Amniotic stem cell (primary cell): ENCODE results near the gene CFAP157.

Experiments
- DNase-seq: peaks from one replicate; lab custom pipeline; 2025; lab: John Stamatoyannopoulos, UW

Gene CFAP157

DNA sequence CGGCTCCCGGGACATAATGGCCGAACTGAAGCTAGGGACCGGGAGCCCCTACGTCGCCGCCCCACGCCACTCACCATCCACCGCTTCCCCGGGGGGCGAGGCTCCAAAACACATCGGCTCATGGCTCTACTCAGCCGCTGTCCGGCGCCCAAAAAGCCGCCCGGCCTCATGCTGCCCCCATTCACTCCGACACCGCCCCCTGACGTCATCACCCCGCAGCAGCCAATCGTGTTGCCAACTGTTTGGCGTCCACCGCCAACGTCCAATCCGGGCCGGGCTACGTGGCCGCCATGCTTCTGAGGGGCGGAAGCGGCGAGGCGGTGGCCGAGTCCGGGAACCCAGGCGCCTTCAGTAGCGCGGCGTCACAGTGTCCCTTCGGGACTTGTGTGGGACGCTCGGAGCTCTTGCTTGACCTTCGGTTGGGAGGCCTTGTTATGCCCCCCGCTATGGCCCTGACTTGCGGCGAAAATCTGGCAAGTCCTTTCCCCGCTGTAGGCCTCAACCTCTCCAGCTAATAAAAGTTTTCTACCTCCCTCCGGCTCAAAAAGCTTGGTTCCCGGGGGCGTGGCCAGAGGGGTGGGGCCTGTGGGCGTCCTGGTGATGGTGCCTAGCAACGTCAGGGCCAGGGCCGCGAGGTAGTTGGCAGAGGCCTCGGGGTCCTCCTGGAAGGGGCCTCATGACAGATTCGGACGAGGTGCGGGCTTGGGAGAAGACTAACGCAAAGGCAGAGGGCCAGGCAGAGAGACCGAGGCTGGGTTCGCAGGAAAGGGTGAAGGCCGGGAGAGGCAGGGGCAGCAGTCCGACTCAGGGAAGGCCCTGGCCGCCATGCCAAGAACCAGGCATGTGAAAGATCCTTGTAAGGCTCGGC lies 8.9 kb downstream of the CFAP157 start, which contains the start of the genes PTRH1 and TTC16:
TSS of gene PTRH1 (minus strand) at position 194 of the 868 bp plus-strand sequence. CDS start at position 170, 24 bp downstream.
TSS of gene TTC16 (plus strand) at position 610 of the 868 bp plus-strand sequence. CDS start at position 677, 67 bp downstream.
- DNase-seq = peak; percentile 92

DNA sequence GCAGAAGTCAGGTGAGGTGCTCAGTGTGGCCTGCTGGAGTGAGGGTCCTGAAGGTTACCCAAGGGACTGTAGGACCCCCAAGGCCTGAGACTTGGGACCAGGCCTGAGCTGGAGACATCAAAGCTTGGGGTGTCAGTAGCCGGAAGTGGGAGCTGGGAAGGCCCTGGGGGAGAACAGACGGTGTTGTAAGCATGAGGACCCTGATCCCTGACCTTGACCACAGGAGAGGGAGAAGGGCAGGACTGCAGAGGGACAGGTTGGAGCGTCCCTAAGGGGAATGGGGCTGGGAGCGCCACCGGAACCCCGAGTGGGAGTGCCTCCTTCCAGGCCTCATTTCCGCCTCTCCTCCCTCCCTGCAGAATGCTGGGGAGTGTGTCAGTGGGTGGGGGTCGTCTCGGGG lies 9.6 kb downstream of the CFAP157 start:
- DNase-seq = no peak

DNA sequence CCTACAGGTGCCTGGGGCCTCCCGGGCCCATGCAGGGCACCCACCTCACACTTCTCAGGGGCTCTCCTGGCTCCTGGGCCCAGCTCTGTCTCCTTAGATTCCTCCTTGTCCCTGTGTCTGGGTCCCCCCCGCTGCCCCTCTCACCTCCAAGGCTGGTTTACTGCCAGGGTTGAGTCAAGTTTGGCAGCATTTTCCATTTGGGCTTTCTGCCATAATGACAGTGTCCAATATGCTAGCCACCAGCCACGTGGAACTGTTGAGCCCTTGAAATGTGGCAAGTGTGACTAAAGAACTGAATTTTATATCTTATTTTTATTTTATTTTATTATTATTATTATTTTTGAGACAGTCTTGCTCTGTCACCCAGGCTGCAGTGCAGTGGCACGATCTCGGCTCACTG lies 11.0 kb downstream of the CFAP157 start:
- DNase-seq = no peak

DNA sequence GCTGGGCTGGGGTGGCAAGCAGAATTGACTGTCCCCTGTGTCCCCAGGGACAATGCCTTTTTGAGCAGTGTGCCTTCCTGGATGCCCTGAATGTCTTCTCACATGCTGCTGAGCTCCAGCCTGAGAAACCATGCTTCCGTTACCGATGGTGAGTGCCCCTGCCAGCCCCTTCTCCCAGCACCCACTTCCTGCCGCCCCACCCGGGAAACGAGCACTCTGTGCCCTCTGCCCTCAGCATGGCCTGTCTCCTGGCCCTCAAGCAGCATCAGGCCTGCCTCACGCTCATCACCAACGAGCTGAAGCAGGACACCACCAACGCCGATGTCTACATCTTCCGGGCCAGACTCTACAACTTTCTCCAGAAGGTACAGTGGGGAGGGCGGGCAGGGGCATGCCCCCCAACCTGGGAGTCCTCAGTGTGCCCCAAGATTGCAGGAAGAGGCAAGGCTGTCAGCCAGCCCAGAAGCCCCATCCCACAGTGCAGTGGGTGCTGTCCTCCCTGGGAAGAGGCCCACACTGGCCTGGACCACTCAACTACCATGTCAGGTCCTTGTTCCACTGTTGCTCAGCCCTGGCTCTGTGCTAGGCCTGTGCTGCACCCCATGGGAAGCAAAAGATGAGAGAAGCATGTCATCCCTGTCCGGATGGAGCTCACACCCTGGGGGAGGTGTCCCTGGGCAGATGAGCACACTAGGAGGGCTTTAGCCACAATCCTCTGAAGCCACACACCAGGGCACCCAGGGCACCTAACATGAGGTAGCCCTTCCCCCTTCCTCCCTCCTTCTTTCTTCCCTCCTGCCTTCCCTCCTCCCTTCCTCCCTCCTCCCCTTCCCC lies 13.5 kb downstream of the CFAP157 start:
- DNase-seq = no peak

DNA sequence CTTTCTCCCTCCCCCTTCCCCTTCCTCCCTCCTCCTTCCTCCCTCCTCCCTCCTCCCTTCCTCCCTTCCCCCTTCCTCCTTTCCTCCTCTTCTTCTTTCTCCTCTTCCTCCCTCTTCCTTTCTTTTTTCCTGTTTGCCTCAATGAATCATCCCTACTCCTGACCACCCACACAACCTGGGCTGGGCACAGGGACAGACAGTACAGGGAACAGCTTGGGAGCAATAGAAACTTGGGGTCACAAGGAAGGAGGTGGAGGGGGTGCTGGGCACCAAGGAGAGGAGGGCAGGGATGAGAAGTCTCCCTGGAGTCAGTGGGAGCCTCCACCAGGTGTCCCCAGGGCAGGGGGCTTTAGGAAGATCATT lies 14.1 kb downstream of the CFAP157 start:
- no peak for DNase-seq

DNA sequence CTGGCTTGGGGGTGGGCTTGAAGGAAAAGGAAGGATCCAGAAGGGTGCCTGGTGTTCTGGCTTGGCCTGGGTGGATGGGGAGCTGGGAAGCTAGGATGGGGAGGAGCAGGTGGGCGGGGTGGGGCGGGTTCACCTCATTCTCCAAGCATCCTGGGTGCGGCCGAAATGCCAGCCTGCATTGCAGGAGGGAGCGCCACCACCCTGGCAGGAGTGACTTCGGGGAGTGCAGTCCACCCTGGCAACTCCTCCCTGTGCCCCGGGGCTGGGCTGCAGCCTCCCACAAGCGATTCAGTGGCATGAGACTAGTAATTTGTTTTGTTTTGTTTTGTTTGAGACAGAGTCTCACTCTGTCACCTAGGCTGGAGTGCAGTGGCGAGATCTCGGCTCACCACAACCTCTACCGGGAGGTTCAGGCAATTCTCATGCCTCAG lies 14.6 kb downstream of the CFAP157 start:
- DNase-seq = no peak

DNA sequence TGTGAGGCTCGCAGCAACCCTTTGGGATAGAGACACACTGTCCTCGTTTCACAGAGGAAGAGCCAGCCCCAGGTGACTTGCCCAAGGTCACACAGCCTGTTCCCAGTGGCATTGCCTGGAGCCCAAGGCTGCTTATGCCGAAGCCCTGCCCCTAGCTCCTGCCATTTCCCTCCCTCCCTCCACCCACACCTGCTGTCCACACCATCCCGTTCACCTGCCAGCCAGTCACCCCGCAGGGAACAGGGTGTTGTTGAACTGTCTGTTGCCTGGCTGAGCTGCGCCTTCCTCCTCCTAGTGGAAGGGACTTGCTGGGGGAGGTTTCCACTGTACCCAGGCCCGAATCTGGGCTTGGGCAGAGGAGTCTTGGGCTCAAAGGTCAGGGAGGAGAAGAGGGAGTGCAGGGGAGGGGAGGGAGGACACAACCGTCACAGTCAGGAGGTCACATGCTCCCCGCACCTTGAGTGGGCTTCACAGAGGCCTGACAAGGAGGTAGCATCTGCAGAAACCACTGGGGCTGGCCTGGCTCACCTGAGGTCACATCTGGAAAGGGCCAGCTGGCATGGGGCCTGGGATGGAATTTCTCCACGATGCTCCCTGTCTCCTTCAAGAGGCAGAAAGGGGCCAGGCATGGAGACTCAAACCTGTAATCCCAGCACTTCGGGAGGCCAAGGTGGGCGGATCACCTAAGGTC lies 15.4 kb downstream of the CFAP157 start:
- no peak for DNase-seq

DNA sequence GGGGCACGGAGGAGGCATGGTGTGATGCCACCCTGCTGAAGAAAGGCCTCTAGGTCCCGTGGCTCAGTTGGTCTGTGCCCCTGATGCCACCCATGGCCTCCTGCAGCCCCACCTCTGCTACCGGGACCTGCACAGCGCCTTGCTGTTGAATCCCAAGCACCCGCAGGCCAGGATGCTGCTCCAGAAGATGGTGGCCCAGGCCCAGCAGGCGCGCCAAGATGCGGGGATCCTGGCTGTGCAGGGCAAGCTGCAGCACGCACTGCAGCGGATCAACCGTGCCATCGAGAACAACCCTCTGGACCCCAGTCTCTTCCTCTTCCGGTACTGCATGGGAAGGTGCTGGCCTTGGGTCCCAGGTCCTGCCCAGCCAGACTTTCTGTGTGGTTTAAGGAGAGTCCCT lies 16.2 kb downstream of the CFAP157 start:
- DNase-seq = no peak

DNA sequence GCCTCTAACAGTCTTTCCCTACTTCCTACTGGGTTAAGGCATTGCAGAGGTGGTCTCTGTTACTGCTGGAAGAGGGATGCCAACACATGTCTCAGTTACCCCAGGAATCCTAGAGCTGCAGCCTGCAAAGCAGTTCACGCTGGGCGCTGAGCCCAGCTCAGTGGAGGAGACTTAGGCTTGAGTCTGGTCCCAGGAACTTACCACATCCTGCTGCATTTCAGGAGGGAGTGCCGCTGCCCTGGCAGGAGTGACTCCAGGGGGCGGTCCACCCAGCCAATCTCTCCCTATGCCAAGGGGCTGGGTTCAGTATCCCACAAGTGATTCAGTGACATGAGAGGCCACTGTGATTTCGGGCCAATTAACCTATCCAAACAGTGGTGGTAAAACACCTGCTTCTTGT lies 16.7 kb downstream of the CFAP157 start:
- no peak for DNase-seq

DNA sequence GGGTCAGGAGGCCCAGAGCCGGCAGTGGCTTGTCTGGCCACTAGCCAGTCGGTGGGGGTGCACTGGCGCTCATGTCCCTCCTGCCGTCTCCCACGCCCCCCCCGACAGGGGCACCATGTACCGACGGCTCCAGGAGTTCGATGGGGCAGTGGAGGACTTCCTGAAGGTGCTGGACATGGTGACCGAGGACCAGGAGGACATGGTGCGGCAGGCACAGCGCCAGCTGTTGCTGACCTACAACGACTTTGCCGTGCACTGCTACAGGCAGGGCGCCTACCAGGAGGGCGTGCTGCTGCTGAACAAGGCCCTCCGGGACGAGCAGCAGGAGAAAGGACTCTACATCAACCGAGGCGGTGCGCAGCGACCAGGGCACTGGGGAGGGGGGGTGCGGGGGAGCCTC lies 17.2 kb downstream of the CFAP157 start:
- DNase-seq = no peak

DNA sequence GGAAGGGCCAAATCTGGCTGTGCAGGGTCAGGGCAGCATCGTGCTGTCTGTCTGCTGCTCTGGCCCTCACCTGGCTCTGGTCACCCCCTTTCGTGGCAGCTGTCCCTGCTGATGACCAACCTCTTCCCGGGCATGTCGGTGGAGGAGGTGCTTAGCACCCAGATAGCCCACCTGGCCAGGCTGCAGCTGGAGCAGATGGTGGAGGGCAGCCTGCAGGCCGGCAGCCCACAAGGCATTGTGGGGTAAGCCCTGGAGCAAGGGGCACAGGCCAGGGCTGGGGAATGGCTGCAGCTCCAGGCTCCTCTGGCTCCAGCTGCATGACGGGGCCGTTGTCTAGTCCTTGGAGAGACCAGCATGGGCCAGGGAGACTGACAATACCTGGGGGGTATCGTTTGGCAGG lies 20.1 kb downstream of the CFAP157 start:
- DNase-seq = no peak

DNA sequence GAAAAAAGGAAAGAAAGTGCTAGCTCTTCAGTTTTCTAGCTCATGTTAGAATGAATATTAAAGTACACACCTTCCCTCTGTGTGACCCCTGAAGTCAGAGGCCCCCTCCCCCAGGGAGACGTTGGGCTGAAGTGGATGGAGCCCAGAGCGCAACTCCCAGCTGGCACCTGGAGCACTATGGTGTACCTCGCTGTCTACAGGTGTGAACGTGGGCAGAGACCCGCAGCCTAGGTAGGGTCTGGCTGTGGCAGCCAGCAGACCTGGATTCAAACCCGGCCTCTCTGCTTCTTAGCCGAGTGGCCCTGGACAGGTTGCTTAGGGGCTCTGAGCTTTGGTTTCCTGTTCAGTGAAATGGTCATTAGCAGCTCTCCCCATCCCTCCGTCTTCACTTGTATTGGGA lies 22.0 kb downstream of the CFAP157 start:
- no peak for DNase-seq

DNA sequence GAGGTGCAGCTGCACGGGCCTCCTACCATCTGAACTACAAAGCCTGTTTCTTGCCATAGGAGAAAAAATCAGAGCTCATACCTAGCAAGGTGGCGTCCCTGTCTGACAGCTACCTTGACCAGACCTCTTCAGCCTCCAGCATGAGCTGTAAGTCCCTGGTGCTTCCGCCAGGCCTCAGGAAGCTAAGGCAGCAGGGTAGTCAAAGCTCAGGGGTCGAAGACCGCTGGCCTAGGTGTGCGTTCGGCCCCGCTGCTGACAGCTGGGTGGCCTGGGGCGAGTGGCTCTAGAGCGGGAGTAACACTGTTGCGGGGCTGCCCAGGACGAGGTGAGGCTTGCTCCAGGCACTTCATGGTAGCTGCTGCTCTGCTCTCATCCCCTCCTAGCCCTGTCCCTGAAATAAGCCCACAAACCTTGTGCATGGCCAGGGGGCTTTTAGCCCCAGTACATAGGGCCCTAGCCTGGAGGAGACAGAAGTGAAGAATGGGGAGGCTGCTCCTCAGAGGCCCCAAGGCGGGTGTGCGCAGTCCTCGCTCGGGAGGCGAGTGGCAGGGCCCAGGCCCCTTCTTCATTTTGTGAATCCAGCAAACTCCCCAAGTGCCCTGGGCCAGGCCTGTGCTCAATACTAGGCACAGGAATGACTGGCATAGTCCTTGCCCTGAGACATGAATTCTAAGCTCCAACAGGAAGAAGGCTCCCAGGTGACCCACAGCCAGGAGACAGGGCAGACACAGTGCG lies 22.9 kb downstream of the CFAP157 start:
- no peak for DNase-seq

DNA sequence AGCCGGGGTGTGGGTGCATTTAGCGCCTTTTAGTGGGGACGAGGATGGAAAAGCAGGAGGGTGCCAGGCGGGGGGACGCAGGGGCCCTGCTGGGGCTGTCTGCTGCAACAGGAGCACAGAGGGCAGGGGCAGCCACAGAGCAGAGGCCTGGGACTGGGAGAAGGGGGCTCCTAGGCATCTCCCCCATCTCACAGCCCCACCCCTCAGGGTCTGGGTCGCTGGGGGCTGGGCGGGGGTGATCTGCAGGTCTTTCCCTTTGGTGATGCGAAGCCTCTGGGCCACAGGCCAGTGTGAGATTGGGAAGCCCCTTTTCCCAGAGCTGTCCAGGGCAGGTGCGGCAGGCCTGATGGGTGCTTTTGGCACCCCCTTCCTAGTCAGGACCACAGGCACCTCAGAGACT lies 23.5 kb downstream of the CFAP157 start:
- DNase-seq = no peak

DNA sequence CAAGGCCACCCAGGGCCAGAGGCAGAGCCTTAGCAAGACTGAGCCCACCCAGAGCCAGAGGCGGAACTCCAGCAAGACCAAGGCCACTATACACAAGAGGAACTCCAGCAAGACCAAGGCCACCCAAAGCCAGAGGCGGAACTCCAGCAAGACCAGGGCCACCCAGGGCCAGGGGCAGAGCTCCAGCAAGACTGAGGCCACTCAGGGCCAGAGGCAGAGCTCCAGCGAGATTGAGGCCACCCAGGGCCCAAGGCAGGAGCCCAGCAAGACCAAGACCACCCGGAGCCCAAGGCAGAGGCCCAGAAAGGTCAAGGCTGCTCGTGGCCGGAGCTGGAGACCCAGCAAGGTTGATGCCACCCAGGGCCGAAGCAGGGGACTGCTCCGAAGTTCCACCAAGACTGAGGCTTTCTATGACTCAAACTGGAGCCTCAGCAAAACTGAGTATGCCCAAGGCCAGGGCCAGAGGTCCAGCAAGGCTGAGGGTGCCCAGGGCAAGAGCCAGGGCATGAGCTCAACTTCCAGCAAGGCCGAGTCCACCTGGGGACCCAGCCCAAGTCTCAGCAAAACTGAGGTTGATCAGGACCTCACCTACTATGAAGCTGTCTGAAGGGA lies 24.1 kb downstream of the CFAP157 start:
- DNase-seq = no peak

DNA sequence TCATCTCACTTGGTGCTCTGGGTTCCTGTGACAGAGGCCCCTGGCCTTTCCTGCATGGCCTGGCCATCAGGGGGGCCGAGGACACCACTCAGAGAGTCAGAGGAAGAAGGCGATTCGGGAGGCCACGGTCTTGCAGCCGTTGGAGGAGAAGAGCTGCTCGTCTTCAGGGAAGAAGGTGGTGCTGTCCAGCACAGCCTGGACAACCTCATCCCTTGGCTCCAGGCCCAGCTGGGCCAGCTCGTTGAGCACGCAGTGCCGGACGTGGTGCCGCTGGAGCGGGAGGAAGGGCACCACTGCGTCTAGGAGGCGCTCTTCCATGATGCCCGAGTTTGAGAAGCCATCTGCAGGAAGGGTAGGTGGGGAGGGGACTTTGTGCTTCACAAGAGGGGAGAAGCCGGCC lies 25.1 kb downstream of the CFAP157 start:
- DNase-seq = no peak

DNA sequence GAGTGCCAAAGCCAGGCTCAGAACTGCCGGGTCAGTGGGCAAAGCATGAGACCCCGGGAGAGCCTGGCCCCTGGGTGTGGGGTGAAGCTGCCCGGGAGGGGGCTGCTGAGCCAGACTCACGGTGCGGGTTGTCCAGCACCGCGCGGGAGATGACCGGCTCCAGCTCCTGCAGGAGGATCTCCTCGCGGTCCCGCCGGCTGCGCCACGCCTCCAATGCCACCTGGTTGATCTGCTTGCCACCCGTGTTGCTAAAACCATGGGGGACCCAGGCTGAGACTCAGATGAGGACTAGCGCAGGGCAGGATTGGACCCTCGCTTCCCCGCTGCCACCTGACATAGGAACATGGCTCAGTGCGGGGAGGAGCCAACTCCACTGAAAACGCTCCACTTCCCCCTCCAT lies 25.7 kb downstream of the CFAP157 start:
- DNase-seq = no peak

DNA sequence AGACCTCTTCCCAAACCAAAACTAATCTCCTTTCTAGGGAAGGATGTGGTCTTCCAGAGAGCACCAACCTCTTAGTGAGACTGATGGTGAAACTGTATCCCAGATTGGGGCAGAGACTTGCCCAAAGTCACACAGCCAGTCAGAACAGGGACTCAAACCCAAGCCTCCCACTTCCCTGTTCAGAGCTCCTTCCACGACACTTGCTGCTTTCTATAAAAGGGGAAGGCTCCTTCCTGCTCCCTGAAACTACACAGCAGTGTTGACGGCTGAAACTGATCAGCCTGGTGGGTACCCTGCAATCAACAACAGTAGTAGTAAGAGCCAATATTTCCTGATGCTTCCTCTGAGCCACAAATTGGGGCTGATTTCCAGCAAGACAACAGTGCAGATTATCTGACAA lies 26.8 kb downstream of the CFAP157 start:
- no peak for DNase-seq

DNA sequence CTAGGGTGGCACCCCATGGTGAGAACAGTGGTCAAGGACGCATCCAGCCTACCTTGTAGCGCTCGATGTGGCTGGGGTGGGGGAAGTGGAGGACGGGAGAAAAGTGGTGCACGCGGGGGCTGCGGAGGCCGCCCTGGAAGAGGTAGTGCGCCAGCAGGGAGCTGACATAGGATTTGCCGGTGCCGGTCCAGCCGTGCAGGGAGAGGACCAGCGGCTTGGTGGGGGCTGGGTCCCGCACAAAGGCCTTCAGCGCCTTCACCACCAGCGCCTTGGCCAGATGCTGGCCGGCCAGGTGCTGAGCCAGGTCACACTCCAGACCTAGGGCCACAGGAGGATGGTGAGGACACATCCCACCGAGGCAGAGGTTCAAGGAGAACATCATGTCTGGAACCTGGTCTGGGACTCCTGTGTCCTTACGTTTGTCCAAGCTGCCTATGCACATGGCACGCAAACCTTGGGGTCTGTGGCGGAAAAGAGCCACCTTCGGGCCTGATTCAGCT lies 27.5 kb downstream of the CFAP157 start:
- DNase-seq = peak; percentile 60

DNA sequence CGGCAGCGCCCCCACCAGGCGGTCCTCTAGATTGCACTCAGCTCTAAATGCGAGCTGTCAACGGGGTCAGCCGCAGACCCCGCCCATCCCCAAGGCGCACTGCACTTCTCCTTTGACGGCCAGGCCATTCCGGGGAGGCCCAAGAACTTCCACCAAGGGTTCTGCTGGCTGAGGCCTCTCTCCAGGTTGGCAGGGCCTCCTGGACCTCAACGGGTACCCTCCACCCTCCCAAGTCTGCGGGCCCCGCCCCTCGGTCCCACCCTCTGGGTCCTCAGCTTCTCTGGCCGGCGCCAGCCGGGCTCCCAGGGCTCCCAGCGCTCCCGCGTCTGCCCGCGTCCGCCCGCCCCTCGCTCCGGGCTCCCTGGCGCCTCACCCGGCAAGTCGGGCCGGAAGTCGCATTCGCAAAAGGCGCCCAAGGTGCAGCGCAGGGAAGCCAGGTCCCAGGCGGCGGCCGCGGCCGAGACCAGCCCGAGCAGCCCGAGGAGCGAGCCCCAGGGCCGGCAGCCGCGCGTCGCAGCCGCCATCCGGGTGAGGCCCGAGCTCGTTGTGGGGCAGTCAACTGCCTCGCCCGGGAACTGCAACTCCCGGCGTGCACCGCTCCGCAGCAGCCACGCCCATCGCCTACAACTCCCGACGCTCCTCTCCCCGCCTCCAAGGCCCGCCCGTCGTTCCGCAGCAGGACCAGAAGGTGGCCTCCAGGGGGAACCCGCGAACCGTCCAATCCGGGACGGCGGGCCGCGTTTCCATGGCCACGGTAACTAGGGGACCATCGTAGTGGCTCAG lies 28.1 kb downstream of the CFAP157 start, which contains the start of gene TOR2A:
TSS of gene TOR2A (minus strand) at position 548 of the 783 bp plus-strand sequence. CDS start at position 524, 24 bp downstream.
- DNase-seq = peak; percentile 95
